GM18505 (cell line): ENCODE results near the gene KCNE3.

Experiments used
- ATAC-seq: cut with Tn5 transposase; IDR thresholded peaks from one replicate; pipeline ENCODE4 v1.9.1; 2021; ENCODE audit not compliant: unreplicated experiment
- POLR2A ChIP-seq: IDR thresholded peaks from 4 replicates; pipeline ENCODE4 v1.6.1; 2011; ENCODE audit warnings: borderline replicate concordance; ENCODE audit not compliant: insufficient read depth, insufficient read length; ENCODE audit errors: extremely low read depth

KCNE3 gene, protein sequence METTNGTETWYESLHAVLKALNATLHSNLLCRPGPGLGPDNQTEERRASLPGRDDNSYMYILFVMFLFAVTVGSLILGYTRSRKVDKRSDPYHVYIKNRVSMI

DNA sequence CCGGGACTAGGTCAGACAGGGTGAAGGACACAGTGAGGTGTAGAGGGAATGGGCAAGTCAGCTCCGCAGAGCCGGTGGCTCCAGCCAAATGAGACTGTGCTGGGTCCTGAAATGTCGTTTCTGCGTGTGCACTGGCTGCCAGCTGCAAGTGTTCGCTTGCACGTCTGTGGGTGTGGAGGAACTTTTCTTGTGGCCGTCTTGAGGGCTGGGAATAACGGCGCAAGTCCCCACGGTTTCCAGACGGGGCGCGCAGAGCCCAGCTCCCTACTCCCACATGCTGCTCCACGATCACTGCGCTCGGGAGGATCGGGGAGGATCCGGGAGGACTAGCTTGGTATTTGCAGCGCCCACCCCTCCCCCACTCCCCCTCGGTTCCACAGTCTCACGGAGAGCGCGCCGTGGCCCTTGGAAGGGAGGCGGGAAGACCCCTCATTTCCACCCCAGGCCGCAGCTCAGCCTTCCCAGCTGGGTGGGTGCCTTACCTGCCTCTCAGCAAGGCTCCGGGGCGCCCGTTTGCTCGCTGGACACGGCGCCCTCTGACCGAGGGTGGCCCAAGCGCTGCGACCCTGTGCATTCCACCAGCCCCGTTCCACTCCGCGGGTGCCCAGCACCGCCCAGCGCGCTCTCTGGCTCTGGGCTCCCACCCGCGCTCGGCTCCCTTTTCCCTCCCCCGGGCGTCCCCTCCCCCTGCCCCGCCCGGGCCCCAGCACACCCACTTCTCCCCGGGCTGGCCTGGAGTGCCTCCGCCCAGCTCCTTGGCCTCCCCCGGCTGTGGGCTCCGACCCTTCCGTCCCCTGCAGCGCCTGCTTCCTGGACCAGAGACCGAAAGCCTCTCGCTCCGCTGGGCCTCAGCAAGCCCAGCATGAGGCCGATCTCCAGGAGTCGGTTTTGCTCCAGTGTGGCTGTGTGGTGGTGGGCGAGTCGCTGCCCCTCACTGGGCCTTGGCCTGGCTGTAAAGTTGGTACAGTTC lies at the start of gene KCNE3:
KCNE3 (minus strand) TSS at position 634 of the 970 bp plus-strand sequence. CDS start 9,986 bp downstream, outside the sequence.
- no peak for TF ChIP-seq POLR2A
- no peak for ATAC-seq

DNA sequence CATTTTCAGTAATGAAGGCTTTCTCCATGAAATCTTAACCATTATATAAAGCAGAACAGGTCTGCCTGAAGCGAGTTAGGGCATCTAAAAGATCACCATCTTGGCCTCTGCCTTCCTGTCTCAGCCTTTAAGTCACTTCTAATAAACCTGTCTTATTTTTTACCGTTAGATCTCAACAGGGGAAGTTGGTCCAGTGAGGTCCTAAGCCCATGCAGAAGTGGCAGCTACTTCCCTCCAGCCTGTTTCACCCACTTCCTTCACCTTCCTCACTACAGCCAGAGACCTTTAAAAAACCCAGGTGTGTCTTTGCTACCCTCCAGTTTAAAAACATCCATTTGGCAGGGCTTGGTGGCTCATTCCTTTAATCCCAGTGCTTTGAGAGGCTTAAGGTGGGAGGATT lies 40.2 kb upstream of the KCNE3 start:
- TF ChIP-seq POLR2A = no peak
- ATAC-seq = no peak

DNA sequence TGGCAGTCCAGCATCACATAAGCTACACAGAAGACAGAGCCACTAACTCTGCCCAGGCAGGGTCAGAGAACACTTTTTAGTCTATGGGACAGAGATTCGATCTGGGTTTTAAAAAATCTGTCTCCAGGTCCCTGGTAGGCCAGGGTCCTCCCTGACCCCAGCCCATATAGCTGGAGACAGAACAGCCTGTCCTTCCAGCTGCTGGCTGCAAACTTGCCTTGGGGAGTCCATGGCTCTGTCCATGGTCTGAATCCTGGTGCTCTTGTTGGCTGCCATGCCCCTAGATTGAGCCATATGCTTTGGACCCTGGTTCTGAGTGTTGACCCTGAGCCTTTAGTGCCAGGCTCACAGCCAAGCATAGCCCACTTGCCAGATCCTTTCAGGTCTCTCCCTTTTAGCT lies 39.5 kb upstream of the KCNE3 start:
- no peak for TF ChIP-seq POLR2A
- no peak for ATAC-seq

DNA sequence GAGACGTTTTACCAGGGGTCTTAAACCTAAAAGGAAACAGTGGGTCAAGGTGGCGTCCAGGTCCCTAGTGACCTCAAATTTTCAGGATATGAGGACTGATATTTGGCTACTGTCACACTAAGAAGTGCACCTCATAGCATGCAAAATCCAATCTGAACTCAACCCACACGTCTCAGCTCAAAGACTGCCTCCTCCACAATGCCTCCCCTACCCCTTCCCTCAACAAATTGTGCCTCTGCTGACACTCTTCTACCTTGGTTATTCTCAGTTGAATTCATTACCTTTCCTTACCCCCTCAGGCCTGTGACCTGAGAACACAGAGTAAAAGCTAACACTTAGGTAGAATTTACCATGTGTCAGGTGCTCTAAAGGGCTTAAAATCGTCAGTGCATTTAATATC lies 38.6 kb upstream of the KCNE3 start:
- no peak for ATAC-seq
- no peak for TF ChIP-seq POLR2A

DNA sequence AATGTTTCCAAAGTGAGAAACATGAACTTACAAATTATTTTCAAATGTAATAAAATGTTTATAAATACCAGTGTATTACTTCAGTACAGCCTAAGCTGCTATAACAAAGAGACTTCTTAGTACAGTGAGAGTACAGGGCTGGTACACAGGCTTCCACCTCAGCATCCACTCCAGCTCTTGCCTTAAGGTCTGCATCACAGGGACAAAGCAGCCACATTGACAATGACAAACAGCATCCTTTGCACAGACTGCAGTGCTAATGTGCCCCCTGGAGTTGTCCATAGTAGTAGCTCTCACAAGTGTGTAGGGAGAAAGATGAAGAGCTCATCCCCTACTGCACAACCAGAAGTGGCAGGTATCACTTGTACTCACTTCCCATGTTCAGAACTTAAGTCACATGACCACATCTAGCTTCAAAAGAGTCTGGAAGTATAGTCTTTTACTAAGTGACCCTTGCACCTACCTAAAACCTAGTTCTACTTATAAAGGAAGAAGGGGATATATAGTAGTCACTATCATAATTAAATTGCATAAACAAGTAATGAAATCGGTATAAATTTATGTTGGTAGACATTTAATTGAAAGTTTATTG lies 36.8 kb upstream of the KCNE3 start:
- no peak for TF ChIP-seq POLR2A
- ATAC-seq = no peak

DNA sequence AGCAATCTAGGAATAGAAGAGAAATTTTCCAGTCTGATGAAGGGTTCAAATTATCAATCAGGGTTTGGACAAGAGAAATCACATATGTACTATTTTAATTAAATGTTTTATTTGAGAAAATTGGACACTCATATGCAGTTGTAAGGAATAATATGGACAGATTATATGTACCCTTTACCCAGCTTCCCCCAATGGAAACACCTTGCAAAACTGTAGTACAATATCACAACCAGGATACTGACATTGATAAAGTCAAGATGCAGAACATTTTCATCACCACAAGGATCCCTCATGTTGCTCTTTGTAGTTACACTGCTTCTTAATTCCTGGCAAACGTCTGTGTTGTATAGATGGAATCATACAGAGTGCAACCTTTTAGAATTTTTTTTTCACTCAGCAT lies 27.6 kb upstream of the KCNE3 start:
- ATAC-seq = no peak
- no peak for TF ChIP-seq POLR2A

DNA sequence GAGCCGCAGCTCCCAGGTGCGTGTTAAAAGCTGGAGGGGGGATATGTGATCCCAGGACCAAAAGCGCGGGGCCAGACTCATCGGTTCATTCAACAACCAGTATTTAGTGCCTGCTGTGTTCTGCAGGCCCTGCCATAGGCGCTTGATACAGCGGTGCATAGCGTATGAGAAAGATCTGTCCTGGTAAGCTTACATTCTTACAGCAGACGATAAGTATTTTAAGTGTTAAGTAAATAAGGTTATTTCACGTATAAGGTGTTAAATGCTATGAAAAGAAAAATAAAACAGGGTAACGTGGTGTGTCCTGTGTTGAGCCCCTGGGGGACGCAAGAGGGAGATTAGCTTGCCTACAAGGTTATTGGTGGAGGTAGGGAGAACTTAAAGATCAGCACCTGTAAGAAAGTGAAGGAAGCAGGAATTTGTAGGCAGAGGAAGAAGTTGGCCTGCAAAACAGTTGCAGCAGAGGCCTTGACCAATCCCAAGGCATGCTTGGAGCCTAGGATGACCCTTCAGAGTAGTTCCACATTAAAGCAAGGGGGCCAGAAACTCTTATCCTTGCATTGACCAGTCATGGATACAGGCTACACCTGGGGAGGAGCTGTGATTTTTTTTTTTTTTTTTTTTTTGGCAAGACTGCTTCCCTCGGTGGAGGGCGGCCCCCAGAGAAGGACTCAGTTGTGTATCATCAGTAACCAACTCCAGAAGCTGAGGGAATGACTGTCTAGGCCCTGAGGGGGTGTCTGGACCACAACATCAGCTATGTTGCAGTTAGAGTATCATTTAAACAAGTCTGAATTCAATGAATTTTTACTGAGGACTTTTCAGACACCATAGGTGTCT lies 26.7 kb upstream of the KCNE3 start:
- no peak for TF ChIP-seq POLR2A
- ATAC-seq = no peak

DNA sequence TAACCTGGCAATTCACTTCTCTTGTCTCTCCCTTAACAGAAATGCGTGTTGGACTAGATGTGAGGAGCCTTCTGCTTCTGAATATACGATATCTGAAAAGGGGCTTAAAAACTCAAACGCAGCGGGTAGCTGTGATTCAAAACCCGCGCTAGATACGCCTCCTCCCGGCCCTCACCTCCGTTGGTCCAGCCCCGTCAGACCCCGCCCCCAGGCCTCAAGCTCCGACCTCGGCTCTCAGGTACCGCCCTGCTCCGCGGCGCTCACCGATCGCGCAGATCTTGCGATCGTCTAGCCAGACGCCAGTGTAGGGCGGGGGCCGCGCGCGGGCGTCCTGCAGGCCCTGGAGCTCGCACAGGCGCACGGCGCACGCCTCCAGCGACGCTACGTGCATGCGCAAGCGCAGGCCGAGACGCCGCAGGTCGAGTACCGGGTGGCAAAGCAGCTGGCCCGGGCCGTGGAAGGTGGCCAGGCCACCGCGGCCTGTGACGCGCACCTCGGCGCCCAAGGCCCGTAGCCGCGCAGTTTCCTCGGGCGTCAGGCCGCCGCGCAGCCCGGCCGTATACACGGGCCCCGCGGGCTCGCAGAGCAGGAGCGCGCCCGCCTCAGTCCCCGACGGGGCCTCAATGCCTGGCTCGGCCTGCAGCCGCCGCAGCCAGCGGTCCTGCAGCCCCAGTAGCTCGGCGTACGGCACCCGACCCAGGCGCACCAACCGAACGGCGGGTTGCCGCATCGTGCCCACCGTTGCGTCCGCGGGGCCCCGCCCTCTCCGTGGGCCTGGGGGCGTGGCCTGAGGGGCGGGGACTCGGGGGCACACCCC lies 25.8 kb upstream of the KCNE3 start, which contains the start of gene LIPT2:
LIPT2 (minus strand) TSS at position 751 of the 817 bp plus-strand sequence; CDS start at position 730, 21 bp downstream.
- ATAC-seq = peak; percentile 95
- peak; percentile 89 for TF ChIP-seq POLR2A

DNA sequence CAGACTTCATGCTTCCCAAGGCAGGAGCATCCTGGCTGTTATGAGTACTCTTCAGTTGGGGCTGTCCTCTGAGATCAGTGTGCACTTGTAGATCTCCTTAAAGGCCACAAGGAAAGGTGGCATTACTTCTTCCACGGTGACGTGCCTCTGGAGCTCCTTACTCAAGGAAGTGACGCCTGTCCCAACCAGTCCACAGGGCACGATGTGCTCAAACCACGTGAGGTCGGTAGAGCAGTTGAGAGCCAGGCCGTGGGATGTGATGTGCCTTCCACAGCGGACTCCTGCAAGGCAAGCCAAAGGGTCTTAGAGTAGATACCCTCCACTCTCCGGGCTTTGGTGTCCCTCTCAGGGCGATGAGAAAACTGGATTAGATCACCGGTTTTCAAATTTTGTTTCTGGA lies 24.7 kb upstream of the KCNE3 start:
- TF ChIP-seq POLR2A = no peak
- no peak for ATAC-seq

DNA sequence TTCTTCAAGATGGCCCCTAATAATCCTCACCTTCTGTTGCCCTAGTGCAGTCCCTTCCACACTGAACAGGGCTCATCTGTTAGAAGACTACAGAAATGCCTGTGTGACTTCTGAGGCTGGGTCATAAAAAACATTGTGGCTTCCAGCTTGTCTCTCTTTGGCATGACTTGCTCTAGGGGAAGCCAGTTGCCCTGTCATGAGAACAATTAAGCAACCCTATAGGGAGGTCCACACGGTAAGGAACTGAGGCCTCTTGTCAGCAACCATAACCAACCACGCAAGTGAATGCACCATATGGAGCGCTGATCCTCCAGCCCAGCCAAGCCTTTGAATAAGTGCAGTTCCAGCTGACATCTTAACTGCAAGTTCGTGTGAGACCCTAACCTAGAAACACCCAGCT lies 23.6 kb upstream of the KCNE3 start:
- no peak for TF ChIP-seq POLR2A
- no peak for ATAC-seq

DNA sequence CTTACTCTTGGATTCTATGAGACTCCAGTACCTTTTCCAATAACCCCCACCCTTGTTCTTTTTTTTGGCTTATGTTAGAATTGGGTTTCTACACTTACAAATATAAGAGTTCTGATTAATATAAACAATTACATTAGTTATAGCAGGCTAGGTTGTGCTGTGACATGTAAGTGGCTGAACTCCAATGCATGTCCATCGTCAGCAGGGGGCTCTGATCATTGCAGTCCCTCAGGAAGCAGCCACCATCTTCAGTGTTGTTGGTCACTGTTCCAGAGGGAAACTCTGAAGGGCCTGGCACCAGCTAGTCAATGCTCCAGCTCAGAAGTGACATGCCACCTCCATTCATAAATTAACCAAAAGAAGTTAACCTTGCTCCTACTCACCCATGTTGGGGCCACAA lies 20.5 kb upstream of the KCNE3 start:
- no peak for ATAC-seq
- TF ChIP-seq POLR2A = no peak

DNA sequence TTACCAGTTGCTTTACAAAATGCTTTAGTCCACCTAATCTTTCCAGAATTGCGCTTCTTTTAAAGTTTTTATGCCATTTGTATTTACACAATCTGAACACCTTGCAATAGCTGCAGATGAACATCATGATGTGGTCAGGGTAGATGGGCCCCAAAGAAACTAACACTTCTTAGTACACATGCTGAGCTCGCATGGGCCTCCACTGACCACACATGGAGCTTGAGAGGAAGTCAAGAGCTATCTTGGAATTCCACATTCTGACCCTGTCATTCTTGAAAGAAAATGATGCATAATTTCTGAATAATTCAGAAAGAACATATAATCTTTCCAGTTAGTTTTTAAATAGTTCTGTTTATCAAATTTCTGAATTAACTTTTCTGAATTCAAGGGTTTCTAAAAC lies 18.5 kb upstream of the KCNE3 start:
- ATAC-seq = no peak
- TF ChIP-seq POLR2A = no peak
